Activated T-cell treated with anti-CD3 and anti-CD28 coated beads for 1 hour (primary cell): ENCODE measurements around the gene LAG3.
"Not testable (repeated sequence)": the region's sequence is repeated elsewhere in the genome, so short reads cannot be mapped to it uniquely, and the experiment has no call there.

Experiments
- DNase-seq: peaks from one replicate; pipeline ENCODE4 v3.0.0-alpha.2; 2020; ENCODE audit warnings: low read depth

LAG3 gene

DNA sequence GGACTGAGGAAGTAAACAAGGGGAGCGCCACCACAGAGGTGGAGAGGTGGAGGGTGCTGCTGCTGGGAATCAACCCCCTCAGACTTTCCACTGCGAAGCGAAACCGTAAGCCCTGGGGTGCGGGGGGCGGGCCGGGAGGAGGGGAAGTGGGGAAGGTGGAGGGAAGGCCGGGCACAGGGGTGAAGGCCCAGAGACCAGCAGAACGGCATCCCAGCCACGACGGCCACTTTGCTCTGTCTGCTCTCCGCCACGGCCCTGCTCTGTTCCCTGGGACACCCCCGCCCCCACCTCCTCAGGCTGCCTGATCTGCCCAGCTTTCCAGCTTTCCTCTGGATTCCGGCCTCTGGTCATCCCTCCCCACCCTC is at the start of gene LAG3:
LAG3 (plus strand) TSS at position 190 of the 365 bp plus-strand sequence. CDS start 333 bp downstream, outside the sequence.
- DNase-seq: peak; percentile 45

- no peak for DNase-seq
These were observed 49.5 kb upstream of the LAG3 start for GRCh38 chr12:6722863-6723262.

DNA sequence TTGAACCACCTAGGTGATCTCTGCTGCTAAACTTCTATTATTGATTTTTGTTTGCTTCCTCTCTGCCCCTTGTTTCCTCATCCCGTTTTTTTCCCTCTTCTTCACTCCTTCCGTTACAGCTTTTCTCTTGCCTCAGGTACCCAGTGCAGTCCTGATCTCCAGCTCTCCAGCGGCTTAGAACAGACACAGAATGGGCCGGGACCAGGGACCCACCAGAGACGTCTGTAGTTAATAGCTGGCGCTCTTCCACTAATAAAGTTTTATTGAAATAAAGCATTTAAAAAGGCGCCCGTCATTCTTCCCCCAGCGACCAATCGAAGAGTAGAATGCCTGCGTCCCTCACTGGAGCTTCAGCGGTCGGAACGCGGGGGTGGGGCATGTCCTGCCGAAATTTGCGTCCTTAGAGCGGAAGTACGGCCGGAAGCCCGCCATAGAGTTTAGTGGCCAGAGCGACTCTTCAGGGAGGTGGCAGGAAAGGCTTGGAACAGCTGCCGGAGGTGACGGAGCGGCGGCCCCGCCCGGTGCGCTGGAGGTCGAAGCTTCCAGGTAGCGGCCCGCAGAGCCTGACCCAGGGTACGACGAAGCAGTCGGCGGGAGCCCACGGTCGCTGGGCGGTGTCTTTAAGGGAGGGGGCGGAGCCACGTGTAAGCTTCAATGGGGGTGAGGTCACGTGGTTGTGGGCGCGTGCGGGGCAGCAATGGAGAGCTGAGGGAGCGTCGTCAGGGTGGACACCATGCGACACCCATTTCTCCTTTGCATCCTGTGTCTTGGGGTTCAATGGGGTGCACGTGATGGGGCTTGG is 48.5 kb upstream of the LAG3 start, which contains the start of gene COPS7A:
COPS7A (plus strand) TSS at position 440 of the 802 bp plus-strand sequence. CDS start 611 bp downstream, outside the sequence.
- peak; percentile 87 for DNase-seq

GRCh38 chr12:6724409-6724797 is 47.9 kb upstream of the LAG3 start:
- no peak for DNase-seq

- DNase-seq: no peak
These were observed 47.0 kb upstream of the LAG3 start for GRCh38 chr12:6725350-6725749.

DNA sequence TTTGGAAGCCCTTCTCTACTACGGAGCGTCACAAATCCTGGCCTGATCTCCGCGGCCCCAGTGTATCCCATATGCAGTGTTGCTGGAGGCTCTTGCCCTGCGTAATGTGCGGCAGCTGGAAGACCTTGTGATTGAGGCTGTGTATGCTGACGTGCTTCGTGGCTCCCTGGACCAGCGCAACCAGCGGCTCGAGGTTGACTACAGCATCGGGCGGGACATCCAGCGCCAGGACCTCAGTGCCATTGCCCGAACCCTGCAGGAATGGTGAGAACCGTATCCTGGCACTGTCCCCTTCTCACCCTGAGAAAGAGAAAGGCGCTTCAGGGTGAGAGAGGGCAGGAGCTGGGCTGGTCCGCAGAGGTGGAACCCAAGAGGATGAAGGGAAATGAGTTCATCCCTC is 43.1 kb upstream of the LAG3 start:
- DNase-seq: no peak

- DNase-seq: no peak
These were observed 42.2 kb upstream of the LAG3 start for GRCh38 chr12:6730169-6730568.

DNA sequence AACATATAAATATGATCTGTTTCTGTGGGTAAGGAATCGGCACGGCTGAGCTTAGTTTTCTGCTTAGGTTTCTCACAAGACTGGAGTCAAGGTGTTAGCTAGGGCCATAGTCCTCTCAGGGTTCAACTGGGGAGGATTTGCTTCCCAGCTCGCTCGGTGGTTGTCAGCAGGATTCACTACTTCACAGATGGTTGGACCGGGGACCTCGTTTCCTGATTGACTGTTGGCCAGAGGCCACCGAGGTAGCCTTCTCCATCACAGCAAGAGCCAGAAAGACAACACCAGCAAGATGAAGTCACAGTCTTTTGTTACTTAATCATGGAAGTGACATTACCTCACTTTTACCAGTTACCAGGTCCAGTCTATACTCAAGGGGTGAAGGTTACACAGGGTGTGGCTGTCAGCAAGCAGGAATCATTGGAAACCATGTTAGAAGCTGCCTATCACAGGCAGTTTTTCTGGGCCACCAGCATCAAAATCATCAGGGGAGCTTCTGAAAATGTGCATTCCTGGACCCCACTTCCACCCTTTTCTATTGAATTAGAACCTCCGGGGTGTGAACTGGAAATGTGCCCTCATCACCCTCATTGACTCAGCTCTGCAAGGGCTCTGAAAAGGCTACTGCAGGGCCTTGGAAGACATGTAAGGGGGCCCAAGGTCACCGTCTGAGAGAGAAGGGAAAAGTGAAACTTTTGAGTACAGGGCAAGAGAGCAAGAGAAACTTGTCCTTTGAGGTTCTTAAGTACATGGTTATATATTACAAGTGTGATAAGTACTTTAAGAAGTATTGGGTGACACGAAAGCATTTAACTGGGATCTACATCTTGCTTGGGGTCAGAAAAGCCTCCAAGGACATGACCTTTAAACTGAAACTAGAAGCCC is 37.6 kb upstream of the LAG3 start:
- DNase-seq: no peak

- DNase-seq: peak; percentile 19
These were observed 36.7 kb upstream of the LAG3 start for GRCh38 chr12:6735448-6736191.

DNA sequence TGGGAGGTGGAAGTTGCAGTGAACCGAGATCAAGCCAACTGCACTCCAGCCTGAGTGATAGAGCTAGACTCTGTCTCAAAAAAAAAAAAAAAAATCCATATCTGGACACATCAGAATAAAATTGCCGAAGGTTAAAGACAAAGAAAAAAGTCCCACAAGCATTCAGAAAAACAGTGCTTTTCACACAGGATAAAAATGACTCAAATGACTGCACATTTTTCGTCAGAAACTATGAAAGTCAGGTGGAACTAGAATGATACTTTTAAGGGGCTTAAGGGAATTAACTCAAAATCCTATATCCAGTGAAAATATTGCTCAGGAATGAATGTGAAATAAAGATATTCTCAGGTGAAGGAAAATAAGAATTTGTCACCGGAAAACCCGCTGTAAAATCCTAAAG is 35.6 kb upstream of the LAG3 start:
- DNase-seq: no peak

DNA sequence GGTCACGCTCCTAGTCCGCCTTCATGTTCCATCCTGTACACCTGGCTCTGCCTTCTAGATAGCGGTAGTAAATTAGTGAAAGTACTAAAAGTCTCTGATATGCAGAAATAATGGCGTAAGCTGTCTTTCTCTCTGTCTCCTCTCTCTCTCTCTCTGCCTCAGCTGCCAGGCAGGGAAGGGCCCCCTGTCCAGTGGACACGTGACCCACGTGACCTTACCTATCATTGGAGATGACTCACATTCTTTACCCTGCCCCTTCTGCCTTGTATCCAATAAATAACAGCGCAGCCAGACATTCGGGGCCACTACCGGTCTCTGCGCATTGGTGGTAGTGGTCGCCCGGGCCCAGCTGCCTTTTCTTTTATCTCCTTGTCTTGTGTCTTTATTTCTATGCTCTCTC is 30.2 kb upstream of the LAG3 start:
- DNase-seq: not testable (repeated sequence)

DNA sequence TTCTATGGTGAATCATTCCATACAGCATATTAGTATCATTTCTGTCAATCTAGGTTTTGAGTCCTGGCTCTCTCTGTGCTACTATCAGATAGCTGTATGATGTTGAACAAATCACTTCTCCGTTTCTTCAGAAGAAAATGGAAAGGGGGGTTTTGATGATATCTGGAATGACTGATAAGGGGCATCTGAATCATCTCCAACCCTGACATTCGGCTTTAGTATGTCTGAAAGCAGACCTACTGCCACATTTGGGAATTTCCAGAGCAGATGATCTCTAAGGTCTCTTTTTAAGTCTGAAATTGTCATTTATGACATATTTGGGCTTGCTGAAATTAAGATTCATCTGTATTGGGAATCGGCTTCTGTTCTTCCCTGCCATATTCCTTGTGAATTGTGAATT is 29.5 kb upstream of the LAG3 start:
- DNase-seq: no peak

DNA sequence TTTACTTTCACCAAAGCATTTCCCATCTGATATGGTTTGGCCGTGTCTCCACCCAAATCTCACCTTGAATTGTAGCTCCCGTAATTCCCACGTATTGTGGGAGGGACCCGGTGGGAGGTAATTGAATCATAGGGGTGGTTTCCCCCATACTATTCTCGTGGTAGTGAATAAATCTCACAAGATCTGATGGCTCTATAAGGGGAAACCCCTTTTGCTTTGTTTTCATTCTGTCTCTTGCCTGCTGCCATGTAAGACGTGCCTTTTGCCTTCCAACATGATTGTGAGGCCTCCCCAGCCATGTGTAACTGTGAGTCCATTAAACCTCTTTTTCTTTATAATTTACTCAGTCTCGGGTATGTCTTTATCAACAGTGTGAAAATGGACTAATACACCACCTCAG is 29.0 kb upstream of the LAG3 start:
- not testable (repeated sequence) for DNase-seq

DNA sequence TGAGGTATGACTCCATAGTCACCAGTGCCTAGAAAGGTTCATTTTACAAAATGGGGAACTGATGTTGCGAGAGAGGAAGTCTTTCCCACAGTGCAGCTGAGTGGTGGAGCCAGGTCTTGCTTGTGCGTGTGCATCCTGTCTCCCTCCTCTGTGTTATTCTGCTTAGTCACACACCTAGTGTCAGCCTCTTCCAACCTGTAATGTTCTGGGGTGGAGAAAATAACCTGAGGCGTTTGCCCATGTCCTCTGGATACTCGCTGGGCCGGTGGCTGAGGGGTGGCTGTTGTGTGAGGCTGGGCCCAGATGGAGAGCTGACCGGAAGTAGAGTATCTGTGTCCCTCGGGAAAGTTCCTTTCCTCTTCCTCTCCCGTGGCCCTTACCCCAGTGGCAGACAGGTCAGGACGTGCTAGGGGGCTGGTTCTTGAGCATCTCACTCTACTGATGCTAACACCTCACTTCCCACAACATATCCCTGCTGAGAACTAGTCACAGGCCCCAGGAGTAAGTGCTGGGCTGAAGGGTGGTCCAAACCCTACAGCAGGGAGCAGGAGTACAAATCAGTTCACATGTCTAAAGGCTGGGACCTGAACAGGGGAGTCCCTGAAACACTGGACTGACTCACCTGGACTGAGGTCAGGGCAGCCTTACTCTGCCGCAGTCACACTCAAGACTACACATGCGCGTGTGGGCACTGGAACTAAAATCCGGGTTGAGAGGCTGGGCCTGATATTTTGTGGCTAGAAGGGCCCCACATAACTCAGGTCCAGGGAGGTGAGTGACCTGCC is 26.4 kb upstream of the LAG3 start:
- no peak for DNase-seq

DNA sequence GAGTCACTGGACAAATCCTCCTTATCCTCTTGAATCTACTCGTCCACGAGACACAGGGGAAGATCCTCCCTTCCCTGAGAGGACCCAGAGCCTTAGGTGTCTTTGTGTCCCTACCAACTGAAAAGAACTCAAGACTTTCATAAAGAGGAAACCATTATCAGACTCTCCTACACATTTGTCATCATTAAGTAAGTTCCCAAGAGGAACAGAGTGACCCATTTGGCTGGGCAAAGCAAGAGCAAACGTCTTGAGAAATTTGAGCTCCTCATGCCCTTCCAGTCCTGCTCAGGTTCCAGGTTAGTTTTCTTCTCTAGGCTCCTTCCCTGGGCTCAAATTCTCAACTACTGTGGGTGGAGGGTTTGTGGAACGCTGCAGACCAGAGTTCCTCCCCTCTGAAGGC is 25.1 kb upstream of the LAG3 start:
- no peak for DNase-seq

GRCh38 chr12:6748761-6749160 is 23.6 kb upstream of the LAG3 start:
- no peak for DNase-seq

DNA sequence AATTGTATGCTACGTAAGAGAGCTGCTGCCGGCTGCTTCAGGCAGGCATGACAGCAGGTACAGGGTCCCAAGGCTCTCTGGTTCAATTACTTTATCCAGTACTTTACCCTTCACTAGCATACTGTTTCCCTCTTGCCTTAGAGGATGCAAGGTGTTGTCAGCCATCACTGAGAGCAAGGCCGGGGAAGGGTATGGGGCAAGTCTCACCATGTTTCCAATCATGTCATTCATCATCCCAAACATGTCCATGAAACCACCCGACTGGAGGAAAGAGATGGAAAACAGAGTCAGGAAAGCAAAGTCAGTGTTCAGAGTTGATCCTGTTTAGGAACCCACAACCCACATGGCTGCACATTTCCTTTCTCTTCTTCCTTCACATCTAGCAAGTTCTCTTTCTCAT is 21.8 kb upstream of the LAG3 start:
- no peak for DNase-seq

GRCh38 chr12:6751767-6752166 is 20.6 kb upstream of the LAG3 start:
- no peak for DNase-seq

- DNase-seq: no peak
These were observed 20.0 kb upstream of the LAG3 start for GRCh38 chr12:6752167-6752920.

DNA sequence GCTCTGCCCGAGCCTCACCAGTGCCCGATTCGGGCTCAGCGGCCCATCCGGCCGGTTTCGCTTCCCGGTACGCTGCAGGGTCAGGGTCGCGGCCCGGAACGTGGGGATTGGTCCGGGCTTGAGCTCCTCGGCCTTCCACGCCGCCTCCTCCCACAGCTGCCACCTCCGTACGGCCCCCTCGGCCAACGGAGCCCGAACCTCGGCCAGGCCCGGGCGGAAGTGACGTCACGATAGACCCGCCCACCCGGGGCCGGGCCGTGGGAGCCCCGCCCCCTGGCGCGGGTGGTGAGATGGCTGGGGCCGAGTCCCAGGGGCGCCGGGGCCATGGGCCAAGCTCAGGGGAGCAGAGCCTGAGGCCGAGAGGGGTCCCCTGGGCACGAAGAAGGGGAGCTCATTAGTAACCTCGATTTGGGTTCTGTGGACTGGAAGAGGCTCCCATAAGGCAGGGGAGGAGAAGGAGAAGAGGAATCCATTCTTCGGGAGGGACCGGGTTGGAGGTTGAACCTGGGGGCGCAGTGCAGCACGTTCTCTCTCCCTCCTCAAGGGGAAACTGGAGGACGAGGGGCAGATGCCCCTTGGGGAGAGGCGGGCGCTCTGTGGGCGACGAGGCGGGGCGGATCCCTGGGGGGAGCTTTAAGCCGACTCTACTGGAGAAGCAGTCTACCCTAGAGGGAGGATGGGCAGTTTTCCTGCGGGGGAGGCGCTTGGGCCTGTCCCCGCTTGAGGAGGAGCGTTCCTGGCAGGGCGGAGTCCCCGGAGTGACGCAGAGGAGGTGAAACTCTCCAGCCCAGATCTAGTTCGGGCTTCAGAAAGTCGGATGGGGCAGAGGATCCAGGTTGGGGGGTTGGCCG is 19.2 kb upstream of the LAG3 start, which contains the start of gene MLF2:
MLF2 (minus strand) TSS at position 221 of the 851 bp plus-strand sequence. CDS start 807 bp downstream, outside the sequence.
- peak; percentile 95 for DNase-seq
